GM21619 (cell line): ENCODE results near the gene HTRA3.
A peak's percentile ranks its signal among the peaks of the same experiment; 100 is the strongest.

Source experiments
- ATAC-seq: cut with Tn5 transposase; IDR thresholded peaks from one replicate; pipeline ENCODE4 v1.9.1; 2021; ENCODE audit not compliant: unreplicated experiment

HTRA3 gene

GRCh38 chr4:8233672-8234484 lies 35.7 kb upstream of the HTRA3 start:
- no peak for ATAC-seq

- no peak for ATAC-seq
Measured at GRCh38 chr4:8234715-8235114, 34.8 kb upstream of the HTRA3 start.

GRCh38 chr4:8235224-8235623 lies 34.3 kb upstream of the HTRA3 start:
- ATAC-seq, result no peak

GRCh38 chr4:8235686-8236085 lies 33.9 kb upstream of the HTRA3 start:
- no peak for ATAC-seq

- no peak for ATAC-seq
Measured at GRCh38 chr4:8236106-8236919, 33.2 kb upstream of the HTRA3 start.

DNA sequence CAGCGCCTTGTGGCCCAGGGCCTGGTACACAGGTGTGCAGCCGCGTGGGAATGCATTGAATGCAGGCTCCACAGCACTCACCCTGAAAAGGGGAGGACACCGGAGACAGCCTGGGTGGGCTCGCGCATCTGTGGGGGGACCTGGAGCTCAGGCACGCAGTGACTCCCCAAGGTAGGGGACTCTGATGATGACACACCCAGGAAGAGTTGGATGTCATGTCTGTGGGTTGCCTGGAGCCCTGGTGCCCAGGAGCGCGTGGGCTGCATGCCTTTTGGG lies 32.7 kb upstream of the HTRA3 start:
- ATAC-seq, result no peak

- no peak for ATAC-seq
Measured at GRCh38 chr4:8237256-8237989, 32.1 kb upstream of the HTRA3 start.

GRCh38 chr4:8238036-8238511 lies 31.5 kb upstream of the HTRA3 start:
- ATAC-seq, result no peak

DNA sequence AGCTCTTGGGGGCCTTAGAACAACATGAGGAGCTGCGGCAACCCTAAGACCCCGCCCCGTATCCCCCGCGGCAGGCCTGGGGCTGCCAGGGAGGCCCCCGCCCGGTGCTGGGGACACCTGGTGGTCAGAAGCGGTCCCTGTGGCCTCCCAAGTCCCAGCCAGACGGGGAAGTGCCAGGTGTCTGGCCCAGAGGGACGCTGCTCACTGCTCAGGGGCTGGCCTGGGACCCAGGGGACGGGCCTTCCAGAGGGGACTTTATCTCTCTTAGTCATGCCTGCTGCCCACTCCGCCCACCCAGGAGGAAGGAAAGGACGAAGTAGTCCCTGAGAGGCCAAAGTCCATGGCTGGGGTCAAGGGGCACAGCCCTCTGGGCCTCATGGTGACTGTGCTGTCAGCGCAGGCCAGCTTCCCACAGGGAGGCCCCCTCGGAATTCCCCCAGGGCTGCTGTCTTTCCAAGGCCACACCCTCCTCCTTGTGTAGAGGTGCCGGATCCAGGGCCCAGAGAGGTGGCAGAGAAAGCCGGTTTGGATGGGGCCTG lies 31.0 kb upstream of the HTRA3 start:
- no peak for ATAC-seq

GRCh38 chr4:8239226-8239625 lies 30.3 kb upstream of the HTRA3 start:
- no peak for ATAC-seq

DNA sequence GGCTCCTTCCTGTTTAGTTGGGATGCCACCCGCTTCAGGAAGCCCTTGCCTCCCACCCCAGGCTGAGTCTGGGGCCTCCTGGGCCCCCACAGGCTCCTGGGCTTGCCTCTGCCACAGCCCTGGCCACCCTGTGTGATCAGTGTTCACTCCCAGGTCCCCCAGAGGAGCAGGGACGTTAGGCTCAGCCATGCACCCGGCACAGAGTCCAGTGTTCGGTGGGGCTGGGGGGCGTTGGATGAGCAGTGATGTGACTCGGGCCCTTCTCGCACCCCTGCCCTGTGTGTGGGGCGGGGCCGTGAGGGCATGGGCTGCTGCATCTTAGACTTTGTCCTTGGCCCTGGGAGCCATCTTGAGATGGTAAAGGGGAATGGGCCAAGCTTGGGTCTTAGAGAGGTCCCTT lies 29.9 kb upstream of the HTRA3 start:
- no peak for ATAC-seq

DNA sequence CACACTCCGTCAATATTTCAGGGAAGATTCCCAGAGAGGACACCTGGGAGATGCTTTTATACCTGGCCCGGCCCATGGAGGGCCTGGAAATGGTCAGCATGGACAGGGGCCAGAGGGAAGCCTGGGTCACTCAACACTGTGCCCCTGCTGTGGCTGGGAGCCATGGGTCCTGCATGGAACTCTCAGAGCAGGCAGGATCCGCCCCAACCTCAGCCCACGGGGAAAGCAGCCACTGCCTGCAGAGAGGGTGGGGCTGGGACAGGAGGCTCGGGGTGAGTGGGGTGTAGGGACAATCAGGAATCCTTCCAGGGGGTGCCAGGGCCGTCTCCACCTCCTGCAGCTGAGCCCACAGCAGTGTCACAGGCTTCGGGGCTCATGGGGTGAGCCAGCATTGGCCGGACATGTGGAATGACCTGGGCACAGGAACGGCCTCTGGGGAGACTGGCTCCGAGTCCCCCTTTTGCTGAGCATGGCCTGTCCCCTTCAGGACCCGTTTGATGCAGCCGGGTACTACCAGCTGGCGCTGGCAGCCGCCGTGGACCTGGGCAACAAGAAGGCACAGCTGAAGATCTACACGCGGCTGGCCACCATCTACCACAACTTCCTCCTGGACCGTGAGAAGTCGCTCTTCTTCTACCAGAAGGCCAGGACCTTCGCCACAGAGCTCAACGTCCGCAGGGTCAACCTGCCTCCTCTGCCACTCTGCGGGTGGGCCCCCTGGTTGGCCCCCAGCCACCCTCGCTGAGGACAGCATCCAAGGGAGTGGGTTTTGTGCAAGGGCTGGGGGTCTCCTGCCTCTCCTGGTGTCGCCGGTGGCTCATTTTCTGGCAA lies 29.1 kb upstream of the HTRA3 start:
- ATAC-seq, result no peak

DNA sequence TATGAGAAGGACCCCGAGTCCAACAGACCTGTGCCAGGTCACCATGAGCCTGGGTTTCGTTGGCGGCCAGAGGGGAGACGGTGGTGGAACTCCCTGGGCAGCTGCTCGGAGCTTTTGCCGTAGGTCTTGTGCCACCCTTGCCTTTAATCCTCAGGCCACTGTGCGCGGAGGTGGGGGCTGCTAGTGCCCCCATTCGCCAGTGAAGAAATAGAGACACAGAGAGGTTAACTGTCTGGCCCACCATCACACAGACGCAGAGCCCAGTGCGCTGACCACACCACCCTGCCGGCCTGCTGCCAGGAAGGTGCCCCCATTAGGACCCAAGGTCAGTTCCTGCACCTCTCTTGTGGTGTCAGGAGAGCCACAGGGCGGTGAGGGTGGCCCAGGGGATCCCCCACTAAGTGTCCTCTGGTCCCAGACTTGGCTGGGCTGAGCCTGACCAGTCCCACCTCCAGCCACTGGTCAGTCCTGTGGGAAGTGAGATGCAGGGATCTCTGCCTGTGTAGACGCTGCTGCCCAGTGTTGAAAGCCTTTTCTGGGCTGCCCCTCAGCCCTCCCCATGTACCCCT lies 28.3 kb upstream of the HTRA3 start:
- no peak for ATAC-seq

- peak; percentile 65 for ATAC-seq
Measured at GRCh38 chr4:8241895-8242696, 27.5 kb upstream of the HTRA3 start.

DNA sequence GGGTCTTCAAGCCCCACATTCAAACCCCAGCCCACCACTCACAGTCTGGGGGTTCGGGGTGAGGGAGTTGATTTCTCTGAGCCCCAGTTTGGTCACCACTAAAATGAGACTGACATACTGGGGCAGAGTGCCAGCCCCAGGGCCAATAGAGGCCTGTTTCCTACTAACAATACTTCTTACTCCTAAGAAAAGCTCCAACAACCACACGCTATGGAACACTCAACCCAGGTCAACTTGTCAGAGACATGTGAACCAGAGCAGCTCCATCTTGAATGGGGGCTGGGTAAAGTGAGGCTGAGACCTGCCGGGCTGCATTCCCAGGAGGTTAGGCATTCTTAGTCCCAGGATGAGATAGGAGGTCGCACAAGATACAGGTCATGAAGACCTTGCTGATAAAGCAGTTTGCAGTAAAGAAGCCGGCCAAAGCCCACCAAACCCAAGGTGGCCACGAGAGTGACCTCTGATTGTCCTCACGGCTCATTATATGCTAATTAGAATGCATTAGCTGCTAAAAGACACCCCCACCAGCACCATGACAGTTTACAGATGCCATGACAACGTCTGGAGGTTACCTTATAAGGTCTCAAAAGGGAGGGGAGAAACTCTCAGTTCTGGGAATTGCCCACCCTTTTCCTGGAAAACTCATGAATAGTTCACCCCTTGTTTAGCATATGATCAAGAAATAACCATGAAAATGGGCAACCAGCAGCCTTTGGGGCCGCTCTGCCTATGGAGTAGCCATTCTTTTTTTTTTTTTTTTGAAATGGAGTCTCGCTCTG lies 26.6 kb upstream of the HTRA3 start:
- ATAC-seq, result no peak

GRCh38 chr4:8244001-8244757 lies 25.4 kb upstream of the HTRA3 start:
- ATAC-seq, result no peak

DNA sequence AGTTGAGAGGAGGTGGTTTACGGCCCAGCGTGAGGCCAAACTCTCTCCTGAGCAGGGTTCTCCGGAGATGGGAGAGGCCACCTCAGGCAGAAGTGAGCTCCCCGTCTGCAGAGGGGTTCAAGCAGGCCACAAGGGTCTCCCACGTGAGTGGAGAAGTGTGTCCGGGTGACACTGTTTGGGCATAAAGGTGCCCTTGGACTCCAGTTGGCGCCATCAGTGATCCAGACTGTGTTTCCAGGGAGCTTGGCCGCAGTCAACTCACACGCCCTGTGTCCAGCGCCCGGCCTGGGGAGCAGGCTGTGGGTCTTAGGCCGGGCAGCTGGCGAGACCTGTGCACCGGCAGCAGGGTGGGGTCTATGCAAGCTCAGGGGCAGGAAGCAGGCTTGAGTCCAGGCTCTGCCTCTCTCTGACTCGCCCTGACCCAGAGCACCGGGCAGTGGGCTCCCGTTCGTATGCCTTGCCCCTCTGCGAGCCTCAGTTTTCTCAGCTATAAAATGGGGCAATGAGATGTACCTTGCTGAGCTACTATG lies 24.6 kb upstream of the HTRA3 start:
- ATAC-seq, result no peak
